Activated naive CD8-positive, alpha-beta T cell treated with anti-CD3 and anti-CD28 coated beads, Interleukin-2, amount 10 ng/mL, durations not matched to agents 7 days and 5 days (primary cell): Measurements from ENCODE around the gene MAML3. TPM values are rescaled to one million over a fixed set of nuclear protein-coding genes. Genes with fewer than 3 reads are reported as not detected.

ENCODE experiments used
- ATAC-seq: fragments of 150-1000 bp; cut with Tn5 transposase; one replicate; pipeline ENCODE4 v1.10.0; 2021; ENCODE audit warnings: low read depth, moderate library complexity
- POLR2A ChIA-PET: fragments of 350-600 bp; sonication (Branson Sonifier 250); formaldehyde crosslinking; loops from one replicate; lab custom pipeline; 2021; ENCODE audit warnings: antibody characterized with exemption; lab: Charles Lee
- DNase-seq: peaks from one replicate; pipeline ENCODE4 v3.0.0; 2021
- H3K27ac Mint-ChIP-seq: one replicate; pipeline ENCODE4 v1.8.0; 2022; ENCODE audit warnings: mild to moderate bottlenecking, mixed read lengths
- H3K27me3 Mint-ChIP-seq: one replicate; pipeline ENCODE4 v1.8.0; 2022; ENCODE audit warnings: mild to moderate bottlenecking, moderate library complexity, mixed read lengths
- H3K36me3 Mint-ChIP-seq: one replicate; pipeline ENCODE4 v1.8.0; 2021; ENCODE audit warnings: mild to moderate bottlenecking, mixed read lengths
- H3K4me1 Mint-ChIP-seq: one replicate; pipeline ENCODE4 v1.8.0; 2021; ENCODE audit warnings: mixed read lengths
- H3K4me3 Mint-ChIP-seq: one replicate; pipeline ENCODE4 v1.8.0; 2022; ENCODE audit warnings: mild to moderate bottlenecking, moderate library complexity, mixed read lengths
- H3K9me3 Mint-ChIP-seq: one replicate; pipeline ENCODE4 v1.8.0; 2021; ENCODE audit warnings: mixed read lengths
- total RNA-seq, 2 experiments: library from RNA; stranded (reverse); gene quantifications; one replicate each; pipeline ENCODE4 v1.2.3, GENCODE V29; 2021

The MAML3 gene
- total RNA-seq: 1 to 10 TPM; 4.6 to 4.7 TPM

GRCh38 chr4:140153718-140154571, at the start of gene MAML3:
Gene MAML3, minus strand, starts transcription at chr4:140154184. Its CDS starts 857 bp downstream, at chr4:140153327.
- ATAC-seq (peak; percentile 39), DNase-seq (peak; percentile 90)
- H3K27me3 Mint-ChIP-seq: peaks cover 1% of the 10 kb centered on the region
- H3K27ac Mint-ChIP-seq: peak within 1 kb of the TSS; percentile 88
- H3K4me1 Mint-ChIP-seq: peaks cover 36% of the 10 kb centered on the region
- no peaks in the 10 kb centered on the region for H3K36me3 Mint-ChIP-seq
- no peaks in the 10 kb centered on the region for H3K9me3 Mint-ChIP-seq
- peak within 1 kb of the TSS; percentile 96 for H3K4me3 Mint-ChIP-seq
- POLR2A ChIA-PET: interaction anchor here (0.7 to 7.0 kb wide), 14 partner anchors 11 to 598 kb away, joined by 3 to 59 read pairs (median 8); partner anchors contain the start of gene SETD7

DNA sequence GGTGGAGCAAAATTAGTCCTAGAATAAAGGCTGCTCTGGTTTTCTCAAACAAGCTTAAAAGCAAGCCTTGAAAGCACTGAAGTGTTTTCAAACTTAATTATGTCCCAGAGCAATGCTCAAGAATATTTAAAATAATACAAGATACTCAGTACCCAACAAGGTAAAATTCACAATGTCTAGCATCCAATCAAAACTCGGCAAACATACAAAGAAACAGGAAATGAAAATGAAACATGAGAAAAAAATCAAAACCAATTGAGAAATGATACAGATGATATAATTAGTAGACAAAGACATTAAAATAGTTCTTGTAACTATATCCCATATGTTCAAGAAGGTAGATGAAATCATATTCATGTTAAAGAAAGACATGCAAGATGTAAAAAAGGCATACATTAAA, 45.0 kb upstream of the MAML3 start:
- ATAC-seq: no peak
- H3K27me3 Mint-ChIP-seq: peaks cover 13% of the 10 kb centered on the region
- H3K27ac Mint-ChIP-seq: no peak overlapping the region
- POLR2A ChIA-PET: interaction anchor here (0.6 kb wide), 1 partner anchor 31 kb away, joined by 3 read pairs; no protein-coding TSS in a partner anchor
- no peaks in the 10 kb centered on the region for H3K36me3 Mint-ChIP-seq
- no peak overlapping the region for H3K4me3 Mint-ChIP-seq
- no peak for DNase-seq
- H3K9me3 Mint-ChIP-seq: peaks cover 3% of the 10 kb centered on the region
- no peaks in the 10 kb centered on the region for H3K4me1 Mint-ChIP-seq

GRCh38 chr4:140195806-140196205, 41.8 kb upstream of the MAML3 start:
- POLR2A ChIA-PET: no interaction called here
- ATAC-seq (no peak), DNase-seq (no peak)
- Mint-ChIP-seq H3K4me3 (no peak overlapping the region), H3K27me3 (no peaks in the 10 kb centered on the region), H3K36me3 (no peaks in the 10 kb centered on the region), H3K27ac (no peak overlapping the region), H3K4me1 (no peaks in the 10 kb centered on the region), H3K9me3 (peaks cover 3% of the 10 kb centered on the region)

DNA sequence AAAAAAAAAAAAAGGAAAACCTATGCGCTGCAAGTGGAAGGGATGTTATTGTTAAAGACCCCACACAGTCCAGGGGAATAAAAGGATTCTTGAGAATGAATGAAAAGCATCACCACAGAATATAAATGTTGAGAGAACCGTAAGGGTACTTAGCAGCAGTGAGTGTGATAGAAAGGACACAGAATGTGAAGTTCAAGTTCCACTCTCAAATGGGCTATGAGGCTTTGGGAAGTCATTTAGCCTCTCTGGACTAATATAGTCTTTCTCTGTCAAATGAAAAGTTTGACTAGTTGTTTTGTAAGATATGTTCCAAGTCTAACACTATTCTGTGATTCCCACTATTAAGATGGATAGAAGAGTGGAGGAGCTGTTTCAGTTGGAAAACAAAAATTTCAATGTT, 35.8 kb upstream of the MAML3 start:
- Mint-ChIP-seq H3K27ac (no peak overlapping the region), H3K36me3 (no peaks in the 10 kb centered on the region), H3K4me1 (no peaks in the 10 kb centered on the region), H3K4me3 (no peak overlapping the region), H3K27me3 (peaks cover 9% of the 10 kb centered on the region), H3K9me3 (no peaks in the 10 kb centered on the region)
- no peak for DNase-seq
- ATAC-seq: no peak
- POLR2A ChIA-PET: no interaction called here

DNA sequence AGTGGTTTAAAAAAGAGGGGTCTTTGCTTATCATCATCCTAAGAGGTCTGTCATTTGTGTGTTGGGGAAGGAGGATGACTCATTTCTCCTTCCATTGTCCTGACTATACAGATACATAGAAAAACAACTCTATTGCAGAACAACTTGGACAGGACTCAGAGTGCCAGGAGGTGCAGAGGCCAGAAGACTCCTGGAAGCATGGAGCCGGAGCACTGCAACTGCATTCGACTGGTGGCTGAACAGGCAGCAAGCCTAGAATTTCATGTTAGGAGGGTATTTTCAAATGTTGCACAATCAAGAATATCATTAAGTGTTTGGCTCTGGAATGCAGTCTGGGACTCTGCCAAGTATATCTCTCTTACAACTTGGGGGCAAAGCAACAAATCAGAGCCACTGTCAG, 35.0 kb upstream of the MAML3 start:
- POLR2A ChIA-PET: no interaction called here
- DNase-seq: no peak
- no peak overlapping the region for H3K27ac Mint-ChIP-seq
- no peak overlapping the region for H3K4me3 Mint-ChIP-seq
- H3K9me3 Mint-ChIP-seq: no peaks in the 10 kb centered on the region
- no peaks in the 10 kb centered on the region for H3K4me1 Mint-ChIP-seq
- no peaks in the 10 kb centered on the region for H3K36me3 Mint-ChIP-seq
- peaks cover 14% of the 10 kb centered on the region for H3K27me3 Mint-ChIP-seq
- no peak for ATAC-seq

GRCh38 chr4:140187316-140187695, 33.3 kb upstream of the MAML3 start:
- DNase-seq: no peak
- POLR2A ChIA-PET: no interaction called here
- no peaks in the 10 kb centered on the region for H3K4me1 Mint-ChIP-seq
- H3K9me3 Mint-ChIP-seq: no peaks in the 10 kb centered on the region
- no peak overlapping the region for H3K4me3 Mint-ChIP-seq
- ATAC-seq: no peak
- H3K36me3 Mint-ChIP-seq: no peaks in the 10 kb centered on the region
- no peak overlapping the region for H3K27ac Mint-ChIP-seq
- peaks cover 15% of the 10 kb centered on the region for H3K27me3 Mint-ChIP-seq

- POLR2A ChIA-PET: no interaction called here
- Mint-ChIP-seq H3K27ac (no peak overlapping the region), H3K27me3 (peaks cover 15% of the 10 kb centered on the region), H3K9me3 (no peaks in the 10 kb centered on the region), H3K36me3 (no peaks in the 10 kb centered on the region), H3K4me1 (no peaks in the 10 kb centered on the region), H3K4me3 (no peak overlapping the region)
- no peak for DNase-seq
- ATAC-seq: no peak
These were observed 32.8 kb upstream of the MAML3 start for GRCh38 chr4:140186651-140187315.

- no peak for ATAC-seq
- H3K4me1 Mint-ChIP-seq: no peaks in the 10 kb centered on the region
- no peaks in the 10 kb centered on the region for H3K9me3 Mint-ChIP-seq
- H3K27ac Mint-ChIP-seq: no peak overlapping the region
- POLR2A ChIA-PET: no interaction called here
- peaks cover 15% of the 10 kb centered on the region for H3K27me3 Mint-ChIP-seq
- no peak overlapping the region for H3K4me3 Mint-ChIP-seq
- no peak for DNase-seq
- H3K36me3 Mint-ChIP-seq: no peaks in the 10 kb centered on the region
These were observed 32.1 kb upstream of the MAML3 start for GRCh38 chr4:140186082-140186438.

DNA sequence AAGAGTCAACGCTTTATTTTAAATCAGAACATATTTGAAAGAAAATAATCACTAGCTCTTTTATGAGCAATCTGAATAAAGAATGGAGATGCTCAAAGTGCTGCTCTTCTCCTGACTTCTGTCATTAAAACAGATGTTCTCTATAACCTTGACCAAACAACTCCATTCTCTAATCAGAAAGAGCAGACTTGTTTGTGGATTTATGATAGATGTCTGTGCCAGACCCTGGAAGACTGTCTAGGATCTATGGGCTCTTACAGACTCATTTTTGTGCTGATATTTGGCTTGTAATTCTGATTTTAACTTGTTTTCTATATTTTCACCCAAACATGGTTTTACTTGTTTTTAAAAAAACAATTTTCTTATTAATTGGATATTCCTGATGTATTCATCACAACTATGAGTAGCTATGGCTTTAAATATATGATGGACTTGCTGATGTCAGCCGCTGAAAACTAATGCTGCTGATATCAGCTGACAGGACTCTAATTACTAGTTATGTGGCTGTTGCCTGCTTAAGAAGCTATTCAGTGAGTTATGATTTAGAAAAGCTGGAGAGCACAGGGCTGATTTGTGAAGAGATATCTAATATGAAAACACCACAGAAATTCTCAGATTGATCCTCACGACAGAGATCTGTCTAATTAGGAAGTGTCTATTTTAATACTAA, 31.6 kb upstream of the MAML3 start:
- Mint-ChIP-seq H3K4me1 (no peaks in the 10 kb centered on the region), H3K27me3 (peaks cover 15% of the 10 kb centered on the region), H3K4me3 (no peak overlapping the region), H3K9me3 (no peaks in the 10 kb centered on the region), H3K36me3 (no peaks in the 10 kb centered on the region), H3K27ac (no peak overlapping the region)
- ATAC-seq: no peak
- no peak for DNase-seq
- POLR2A ChIA-PET: no interaction called here

DNA sequence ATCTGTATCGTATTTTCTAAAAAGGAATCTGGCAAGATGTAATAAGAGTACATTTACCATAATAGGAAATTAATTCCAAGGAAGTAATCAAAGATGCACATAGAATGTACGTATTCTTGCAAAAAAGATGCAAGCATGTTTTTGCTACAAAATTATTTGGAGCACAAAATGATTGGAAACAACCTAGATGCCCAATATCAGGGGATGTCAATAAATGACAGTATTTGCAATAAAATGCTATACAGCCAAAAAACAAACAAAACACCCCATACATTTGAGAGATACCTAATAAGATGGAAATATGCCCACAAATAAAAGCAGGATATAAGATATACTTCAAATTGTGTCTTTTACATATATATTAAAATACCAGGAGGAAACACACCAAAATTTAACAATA, 29.3 kb upstream of the MAML3 start:
- H3K4me3 Mint-ChIP-seq: no peak overlapping the region
- ATAC-seq (no peak), DNase-seq (no peak)
- no peaks in the 10 kb centered on the region for H3K36me3 Mint-ChIP-seq
- no peaks in the 10 kb centered on the region for H3K4me1 Mint-ChIP-seq
- POLR2A ChIA-PET: no interaction called here
- H3K9me3 Mint-ChIP-seq: no peaks in the 10 kb centered on the region
- H3K27ac Mint-ChIP-seq: no peak overlapping the region
- peaks cover 8% of the 10 kb centered on the region for H3K27me3 Mint-ChIP-seq

DNA sequence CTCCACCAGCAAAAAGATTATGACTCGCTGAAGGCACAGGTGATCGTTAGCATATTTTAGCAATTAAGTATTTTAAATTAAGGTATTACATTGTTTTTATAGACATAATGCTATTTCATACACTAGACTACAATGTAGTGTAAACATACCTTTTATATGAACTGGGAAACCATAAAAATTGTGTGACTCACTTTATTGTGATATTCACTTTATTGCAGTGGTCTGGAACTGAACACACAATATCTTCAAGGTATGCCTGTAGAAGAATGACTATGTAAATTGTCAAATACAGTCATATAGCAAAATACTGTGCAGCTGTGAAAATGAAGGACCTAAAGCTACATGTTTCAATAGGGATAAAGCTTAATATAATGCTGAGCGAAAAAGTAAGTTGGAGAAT, 26.6 kb upstream of the MAML3 start:
- H3K4me3 Mint-ChIP-seq: no peak overlapping the region
- peaks cover 2% of the 10 kb centered on the region for H3K36me3 Mint-ChIP-seq
- no peak for ATAC-seq
- H3K27me3 Mint-ChIP-seq: peaks cover 8% of the 10 kb centered on the region
- H3K27ac Mint-ChIP-seq: no peak overlapping the region
- POLR2A ChIA-PET: interaction anchor here (0.5 kb wide), 1 partner anchor 516 kb away, joined by 3 read pairs; no protein-coding TSS in a partner anchor
- peaks cover 3% of the 10 kb centered on the region for H3K9me3 Mint-ChIP-seq
- peaks cover 2% of the 10 kb centered on the region for H3K4me1 Mint-ChIP-seq
- no peak for DNase-seq

GRCh38 chr4:140176735-140177134, 22.8 kb upstream of the MAML3 start:
- peaks cover 4% of the 10 kb centered on the region for H3K4me1 Mint-ChIP-seq
- POLR2A ChIA-PET: no interaction called here
- H3K9me3 Mint-ChIP-seq: peaks cover 3% of the 10 kb centered on the region
- peaks cover 2% of the 10 kb centered on the region for H3K36me3 Mint-ChIP-seq
- DNase-seq (no peak), ATAC-seq (no peak)
- no peak overlapping the region for H3K27ac Mint-ChIP-seq
- peaks cover 2% of the 10 kb centered on the region for H3K27me3 Mint-ChIP-seq
- H3K4me3 Mint-ChIP-seq: no peak overlapping the region

GRCh38 chr4:140174543-140174942, 20.6 kb upstream of the MAML3 start:
- Mint-ChIP-seq H3K27me3 (peaks cover 2% of the 10 kb centered on the region), H3K4me1 (peaks cover 4% of the 10 kb centered on the region), H3K9me3 (peaks cover 3% of the 10 kb centered on the region), H3K4me3 (no peak overlapping the region), H3K27ac (no peak overlapping the region), H3K36me3 (peaks cover 2% of the 10 kb centered on the region)
- DNase-seq (no peak), ATAC-seq (no peak)
- POLR2A ChIA-PET: no interaction called here
